HFFc6 (cell line): ENCODE measurements around the gene BRD3OS. TPM values are rescaled to one million over a fixed set of nuclear protein-coding genes. Genes with fewer than 3 reads are reported as not detected.
"Not testable (repeated sequence)": the region's sequence is repeated elsewhere in the genome, so short reads cannot be mapped to it uniquely, and the experiment has no call there.

ENCODE experiments used
- DNase-seq: peaks from one replicate; pipeline ENCODE4 v3.0.0-alpha.2; 2018
- H3K27ac Mint-ChIP-seq: 2 replicates; pipeline ENCODE4 v1.8.0; 2020; ENCODE audit warnings: mild to moderate bottlenecking, mixed read lengths
- H3K27me3 Mint-ChIP-seq: 2 replicates; pipeline ENCODE4 v1.8.0; 2021; ENCODE audit warnings: mild to moderate bottlenecking, moderate library complexity, mixed read lengths; ENCODE audit not compliant: insufficient read depth
- H3K36me3 Mint-ChIP-seq: 2 replicates; pipeline ENCODE4 v1.8.0; 2021; ENCODE audit warnings: low read depth, mixed read lengths
- H3K4me1 Mint-ChIP-seq: 2 replicates; pipeline ENCODE4 v1.8.0; 2020; ENCODE audit warnings: low read depth, mixed read lengths
- H3K4me3 Mint-ChIP-seq: 2 replicates; pipeline ENCODE4 v1.8.0; 2020; ENCODE audit warnings: mild to moderate bottlenecking, moderate library complexity, mixed read lengths
- H3K9me3 Mint-ChIP-seq: 2 replicates; pipeline ENCODE4 v1.8.0; 2020; ENCODE audit warnings: mild to moderate bottlenecking, mixed read lengths
- CTCF ChIP-seq: fragments of 200-600 bp; sonication (generic); IDR thresholded peaks from 2 replicates; pipeline ENCODE4 v1.5.0; 2021; ENCODE audit warnings: antibody characterized with exemption, mild to moderate bottlenecking
- total RNA-seq, 6 experiments: library from RNA; stranded (reverse); fragmentation: NEBNext Ultra II Directional; extraction: Animal tissue kit (Norgen Biotek cat#: 25700); gene quantifications; 2 replicates in 1 of 6; 3 replicates in 5 of 6; pipeline ENCODE4 v1.2.3, GENCODE V29; 2021

The BRD3OS gene
- total RNA-seq, 6 experiments from 2014 or later, result 28.7 to 36.8 (median 31.1) TPM

DNA sequence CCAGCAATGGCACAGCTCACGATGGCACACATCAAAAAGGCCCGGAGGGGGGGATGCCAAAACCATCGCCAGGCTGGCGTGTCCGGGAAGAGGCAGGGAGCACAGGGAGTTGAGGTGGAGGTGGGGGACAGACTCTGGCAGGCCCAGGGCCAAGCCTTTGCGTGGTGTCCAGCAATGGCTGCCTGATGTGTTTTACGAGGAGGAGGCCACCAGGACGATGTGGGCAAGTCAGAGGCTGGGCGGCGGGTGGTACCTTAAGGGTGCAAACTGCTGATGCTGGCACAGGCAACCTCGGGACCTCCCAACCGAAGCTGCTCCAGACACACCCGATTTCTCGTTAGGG, 37.9 kb upstream of the BRD3OS start:
- H3K36me3 Mint-ChIP-seq, result no peaks in the 10 kb centered on the region
- H3K27ac Mint-ChIP-seq, result no peak overlapping the region; the same call in 1 of the 2 replicates
- H3K4me1 Mint-ChIP-seq, result peaks cover 5% of the 10 kb centered on the region
- H3K9me3 Mint-ChIP-seq, result no peaks in the 10 kb centered on the region
- DNase-seq, result no peak
- H3K4me3 Mint-ChIP-seq, result no peak overlapping the region
- H3K27me3 Mint-ChIP-seq, result no peaks in the 10 kb centered on the region; the same call in 1 of the 2 replicates
- TF ChIP-seq CTCF, result no peak

GRCh38 chr9:133987946-133988665, 37.2 kb upstream of the BRD3OS start:
- Mint-ChIP-seq H3K27me3 (no peaks in the 10 kb centered on the region; the same call in 1 of the 2 replicates), H3K36me3 (no peaks in the 10 kb centered on the region), H3K4me3 (no peak overlapping the region), H3K27ac (no peak overlapping the region; the same call in 1 of the 2 replicates), H3K9me3 (no peaks in the 10 kb centered on the region), H3K4me1 (peaks cover 5% of the 10 kb centered on the region)
- DNase-seq, result no peak
- TF ChIP-seq CTCF, result no peak

DNA sequence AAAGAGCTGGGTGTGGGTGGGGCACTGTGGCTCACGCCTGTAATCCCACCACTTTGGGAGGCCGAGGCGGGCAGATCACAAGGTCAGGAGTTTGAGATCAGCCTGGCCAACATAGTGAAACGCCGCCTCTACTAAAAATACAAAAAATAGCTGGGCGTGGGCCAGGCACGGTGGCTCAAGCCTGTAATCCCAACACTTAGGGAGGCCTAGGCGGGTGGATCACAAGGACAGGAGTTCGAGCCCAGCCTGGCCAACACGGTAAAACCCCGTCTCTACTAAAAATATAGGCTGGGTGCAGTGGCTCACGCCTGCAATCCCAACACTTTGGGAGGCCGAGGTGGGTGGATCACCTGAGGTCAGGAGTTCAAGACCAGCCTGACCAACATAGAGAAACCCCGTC, 36.5 kb upstream of the BRD3OS start:
- H3K27me3 Mint-ChIP-seq, H3K4me1 Mint-ChIP-seq, H3K9me3 Mint-ChIP-seq, H3K36me3 Mint-ChIP-seq, H3K4me3 Mint-ChIP-seq, DNase-seq, H3K27ac Mint-ChIP-seq: not testable (repeated sequence)

DNA sequence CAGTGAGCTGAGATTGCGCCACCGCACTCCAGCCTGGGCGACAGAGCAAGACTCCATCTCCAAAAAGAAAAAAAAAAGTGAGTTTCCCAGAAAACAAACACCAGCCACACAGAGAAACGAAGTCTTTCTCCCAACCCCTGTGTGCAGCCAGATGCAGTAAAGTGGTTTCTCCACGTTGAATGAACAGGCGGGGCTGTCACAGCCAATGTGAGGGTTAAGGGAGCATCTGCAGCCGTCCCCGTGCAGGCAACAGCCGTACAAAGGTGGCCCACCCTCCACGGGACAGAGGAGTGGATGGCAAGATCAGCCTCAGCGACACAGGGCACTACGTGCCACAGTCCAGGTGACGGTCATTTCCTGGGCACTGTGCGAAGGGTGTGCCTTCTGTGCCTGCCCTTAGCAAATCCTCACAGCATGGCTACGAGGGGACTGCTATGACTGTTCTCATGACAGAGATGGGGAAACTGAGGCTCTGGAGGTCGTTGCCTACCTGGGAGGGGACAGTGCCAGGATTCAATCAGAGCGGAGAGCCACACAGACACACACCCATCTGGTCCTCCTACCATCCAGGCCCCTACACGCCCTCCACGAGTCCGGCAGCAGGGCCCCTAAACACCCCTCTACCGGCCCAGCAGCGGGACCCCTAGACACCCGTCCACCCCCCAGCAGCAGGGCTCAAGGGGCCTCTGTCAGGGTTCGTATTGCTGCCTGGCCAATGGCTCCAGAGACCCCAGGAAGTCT, 35.5 kb upstream of the BRD3OS start:
- Mint-ChIP-seq H3K36me3 (no peaks in the 10 kb centered on the region), H3K4me1 (peaks cover 13% of the 10 kb centered on the region), H3K27me3 (no peaks in the 10 kb centered on the region; the same call in none of the 2 replicates), H3K9me3 (no peaks in the 10 kb centered on the region), H3K27ac (peak overlapping the region; percentile 93), H3K4me3 (peak overlapping the region; percentile 94)
- DNase-seq, result no peak
- no peak for TF ChIP-seq CTCF

GRCh38 chr9:133990366-133991213, 34.7 kb upstream of the BRD3OS start:
- DNase-seq, result peak; percentile 77
- H3K27me3 Mint-ChIP-seq, result no peaks in the 10 kb centered on the region; the same call in none of the 2 replicates
- peak overlapping the region; percentile 93 for H3K27ac Mint-ChIP-seq
- H3K36me3 Mint-ChIP-seq, result no peaks in the 10 kb centered on the region
- peaks cover 19% of the 10 kb centered on the region for H3K4me1 Mint-ChIP-seq
- peak overlapping the region; percentile 94 for H3K4me3 Mint-ChIP-seq
- no peak for TF ChIP-seq CTCF
- no peaks in the 10 kb centered on the region for H3K9me3 Mint-ChIP-seq
